GM21360 (cell line): ENCODE measurements around the gene ABCC10.
"Not testable (repeated sequence)": the region's sequence is repeated elsewhere in the genome, so short reads cannot be mapped to it uniquely, and the experiment has no call there.

Experiments used
- ATAC-seq: cut with Tn5 transposase; IDR thresholded peaks from one replicate; pipeline ENCODE4 v1.9.1; 2021; ENCODE audit warnings: mild to moderate bottlenecking, moderate library complexity; ENCODE audit not compliant: unreplicated experiment

ABCC10 gene

DNA sequence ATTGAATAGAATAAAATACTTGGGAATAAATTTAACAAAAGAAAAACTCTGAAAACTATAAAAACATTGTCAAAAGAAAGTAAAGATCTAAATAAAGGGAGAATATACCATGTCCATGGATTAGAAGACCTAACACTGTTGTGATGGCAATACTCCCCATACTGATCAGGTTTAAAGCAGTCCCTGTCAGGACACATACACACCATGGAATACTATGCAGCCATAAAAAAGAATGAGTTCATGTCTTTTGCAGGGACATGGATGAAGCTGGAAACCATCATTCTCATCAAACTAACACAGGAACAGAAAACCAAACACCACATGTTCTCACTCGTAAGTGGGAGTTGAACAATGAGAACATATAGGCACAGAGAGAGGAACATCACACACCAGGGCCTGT, 16.6 kb upstream of the ABCC10 start:
- not testable (repeated sequence) for ATAC-seq

DNA sequence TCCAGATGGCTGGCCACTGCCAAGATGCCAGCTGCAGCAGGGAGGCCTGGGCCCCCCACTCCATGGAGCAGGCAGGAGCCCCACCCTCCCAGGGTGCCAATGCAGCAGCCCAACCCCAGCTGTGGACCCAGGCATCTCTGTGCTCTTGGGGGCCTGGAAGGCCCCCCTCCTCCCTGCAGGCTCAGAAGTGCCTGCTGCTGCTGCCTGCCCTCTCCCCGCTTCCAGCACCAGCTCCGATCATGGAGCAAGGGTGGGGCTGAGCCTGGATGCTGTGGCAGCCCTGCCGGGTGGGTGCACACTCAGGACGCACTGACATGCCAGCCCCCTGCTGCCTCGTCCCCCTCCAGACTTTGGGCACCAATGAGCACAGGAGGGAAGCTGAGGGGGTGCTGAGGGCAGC, 14.8 kb upstream of the ABCC10 start:
- ATAC-seq: no peak

DNA sequence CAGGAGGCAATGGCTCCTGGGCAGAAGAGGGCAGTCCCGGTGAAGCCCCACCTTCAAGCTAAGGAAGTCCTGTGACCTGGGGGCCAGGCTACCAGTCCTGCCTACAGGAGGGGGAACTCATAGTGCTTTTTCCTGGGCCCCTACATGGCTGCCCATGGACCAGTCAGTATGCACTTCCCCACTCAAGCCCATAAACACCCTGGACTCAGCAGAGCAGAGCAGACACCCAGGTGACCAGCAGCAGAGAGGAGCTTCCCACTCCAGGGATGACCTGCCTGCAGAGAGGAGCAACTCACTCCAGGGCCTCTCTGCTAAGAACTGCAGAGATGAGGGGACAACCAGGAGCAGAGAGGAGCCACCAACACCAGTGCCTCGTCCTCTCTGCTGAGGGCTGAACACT, 14.3 kb upstream of the ABCC10 start:
- no peak for ATAC-seq

DNA sequence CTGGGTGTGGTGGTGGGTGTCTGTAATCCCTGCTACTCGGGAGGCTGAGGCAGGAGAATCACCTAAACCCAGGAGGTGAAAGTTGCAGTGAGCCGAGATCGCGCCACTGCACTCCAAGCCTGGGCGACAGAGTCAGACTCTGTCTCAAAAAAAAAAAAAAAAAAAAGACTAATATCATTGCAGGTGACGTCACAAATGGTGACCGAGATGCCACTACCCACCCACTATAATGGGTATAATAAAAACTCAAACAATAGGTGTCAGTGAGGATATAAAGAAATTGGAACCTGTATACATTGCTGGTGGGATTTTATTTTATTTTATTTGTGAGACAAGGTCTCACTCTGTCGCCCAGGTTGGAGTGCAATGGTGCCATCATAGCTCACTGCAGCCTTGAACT, 12.1 kb upstream of the ABCC10 start:
- ATAC-seq: not testable (repeated sequence)

- no peak for ATAC-seq
These were observed 10.4 kb upstream of the ABCC10 start for GRCh38 chr6:43416935-43417334.

- ATAC-seq: no peak
These were observed 7.2 kb upstream of the ABCC10 start for GRCh38 chr6:43420012-43420709.

DNA sequence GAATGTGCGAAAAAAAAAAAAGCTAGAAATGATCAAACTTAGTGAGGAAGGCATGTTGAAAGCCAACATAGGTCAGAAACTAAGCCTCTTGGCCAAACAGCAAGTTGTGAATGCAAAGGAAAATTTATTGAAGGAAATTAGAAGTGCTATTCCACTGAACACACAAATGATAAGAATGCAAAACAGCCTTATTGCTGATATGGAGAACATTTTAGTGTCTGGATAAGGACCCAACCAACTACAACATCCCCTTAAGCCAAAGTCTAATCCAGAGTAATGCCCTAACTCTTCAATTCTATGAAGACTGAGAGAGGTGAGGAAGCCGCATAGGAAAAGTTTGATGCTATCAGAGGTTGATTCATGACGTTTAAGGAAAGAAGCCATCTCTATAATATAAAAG, 5.5 kb upstream of the ABCC10 start:
- ATAC-seq: no peak

- not testable (repeated sequence) for ATAC-seq
These were observed 2.3 kb upstream of the ABCC10 start for GRCh38 chr6:43425083-43425482.

- ATAC-seq: no peak
These were observed 374 bp upstream of the ABCC10 start for GRCh38 chr6:43426928-43427405.

GRCh38 chr6:43428112-43428570, 800 bp downstream of the ABCC10 start:
- no peak for ATAC-seq

- no peak for ATAC-seq
These were observed 1.5 kb downstream of the ABCC10 start for GRCh38 chr6:43428874-43429273.

GRCh38 chr6:43432009-43432945, 4.9 kb downstream of the ABCC10 start:
- no peak for ATAC-seq

- no peak for ATAC-seq
These were observed 5.8 kb downstream of the ABCC10 start for GRCh38 chr6:43433148-43433547.

DNA sequence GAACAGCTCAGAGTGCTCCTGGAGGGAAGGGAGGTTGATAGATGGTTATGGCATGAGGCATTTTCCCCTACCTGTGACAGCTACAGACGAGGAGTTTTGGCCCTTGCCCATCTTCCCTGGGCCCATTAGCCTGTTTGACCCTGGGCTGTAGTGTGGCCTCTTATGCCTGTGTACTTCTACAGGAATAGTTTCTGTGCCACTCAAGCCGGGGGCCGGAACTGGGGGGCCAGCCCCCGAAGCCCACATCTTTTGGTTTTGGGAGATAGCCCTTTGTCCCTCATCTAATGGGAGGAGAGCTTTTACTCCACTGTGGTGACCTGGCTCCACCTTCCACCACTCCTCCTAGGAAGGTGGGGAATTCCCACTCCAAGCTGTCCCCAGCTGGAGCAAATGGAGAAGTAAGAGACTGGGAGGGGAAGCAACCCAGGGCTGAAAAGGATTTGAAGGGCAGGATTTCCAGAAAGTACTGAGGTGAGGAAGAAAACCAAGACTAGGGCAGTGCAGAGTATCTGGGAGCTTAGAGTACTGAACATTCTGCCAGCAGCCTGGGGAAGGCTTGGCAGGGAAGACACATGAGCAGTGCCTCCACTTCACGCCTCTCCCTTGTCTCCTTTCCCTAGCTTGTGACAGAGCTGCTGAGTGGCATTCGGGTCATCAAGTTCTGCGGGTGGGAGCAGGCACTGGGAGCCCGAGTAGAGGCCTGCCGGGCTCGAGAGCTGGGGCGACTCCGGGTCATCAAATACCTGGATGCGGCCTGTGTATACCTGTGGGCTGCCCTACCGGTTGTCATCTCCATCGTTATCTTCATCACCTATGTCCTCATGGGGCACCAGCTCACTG, 6.9 kb downstream of the ABCC10 start:
- no peak for ATAC-seq

- ATAC-seq: no peak
These were observed 7.6 kb downstream of the ABCC10 start for GRCh38 chr6:43434943-43435342.

DNA sequence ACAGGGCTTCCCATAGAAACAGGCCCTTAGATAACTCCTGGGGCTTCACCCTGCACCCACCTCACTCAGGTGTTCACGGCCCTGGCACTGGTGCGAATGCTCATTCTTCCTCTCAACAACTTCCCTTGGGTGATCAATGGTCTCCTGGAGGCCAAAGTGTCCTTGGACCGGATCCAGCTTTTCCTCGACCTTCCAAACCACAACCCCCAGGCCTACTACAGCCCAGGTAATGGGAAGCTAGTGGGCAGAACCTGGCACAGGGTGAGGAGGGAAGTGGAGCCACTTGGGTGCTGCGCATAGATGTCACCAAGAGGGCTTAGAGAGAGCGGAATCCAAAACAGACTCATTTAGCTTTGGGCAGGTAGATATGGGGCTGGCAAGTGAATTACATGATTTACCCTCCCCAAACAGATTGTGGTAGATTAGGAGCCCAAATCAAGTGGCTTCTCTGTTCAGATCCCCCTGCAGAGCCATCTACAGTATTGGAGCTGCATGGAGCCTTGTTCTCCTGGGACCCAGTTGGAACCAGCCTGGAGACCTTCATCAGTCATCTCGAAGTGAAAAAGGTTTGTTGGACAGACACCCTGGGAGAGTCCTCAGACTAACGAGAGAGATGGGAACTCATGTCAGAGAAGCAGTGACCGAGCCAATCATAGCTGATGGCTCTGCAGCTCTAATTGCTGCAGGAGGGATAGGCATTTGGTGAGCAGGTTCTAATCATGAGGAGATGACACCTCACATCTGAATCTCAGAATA, 8.5 kb downstream of the ABCC10 start:
- ATAC-seq: no peak

DNA sequence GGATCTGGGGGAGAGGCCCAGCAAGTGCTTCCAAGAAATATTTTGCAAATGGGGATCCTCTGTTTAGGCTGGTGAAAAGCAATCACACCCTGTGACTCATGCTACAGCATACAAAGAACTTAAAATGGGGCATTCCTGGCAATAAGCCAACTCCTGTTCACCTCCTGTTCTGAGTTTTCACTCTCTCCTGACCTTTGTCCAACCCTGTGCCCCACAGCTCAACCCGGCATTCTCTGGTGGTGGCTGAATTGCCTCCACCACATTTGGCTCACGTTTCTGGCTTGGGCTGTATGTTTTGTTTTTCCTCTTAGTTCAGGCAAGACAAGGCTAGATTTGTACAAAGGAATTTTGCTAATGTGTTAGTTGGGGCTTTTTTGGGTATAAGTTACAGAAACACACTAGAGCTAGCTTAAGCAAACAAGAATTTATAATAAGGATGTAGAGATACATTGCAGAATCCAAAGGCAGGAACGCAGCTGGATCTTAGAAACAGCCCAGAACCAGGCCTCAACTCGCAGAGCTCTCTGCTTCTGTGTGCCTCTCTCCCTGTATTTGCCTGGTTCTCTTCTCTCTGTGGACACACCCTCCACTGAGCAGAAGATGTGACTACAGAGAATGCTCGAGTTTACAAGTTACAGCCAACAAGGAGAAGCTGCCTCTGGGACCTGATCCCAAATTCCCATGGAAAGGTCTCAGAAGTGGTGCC, 9.4 kb downstream of the ABCC10 start:
- no peak for ATAC-seq

DNA sequence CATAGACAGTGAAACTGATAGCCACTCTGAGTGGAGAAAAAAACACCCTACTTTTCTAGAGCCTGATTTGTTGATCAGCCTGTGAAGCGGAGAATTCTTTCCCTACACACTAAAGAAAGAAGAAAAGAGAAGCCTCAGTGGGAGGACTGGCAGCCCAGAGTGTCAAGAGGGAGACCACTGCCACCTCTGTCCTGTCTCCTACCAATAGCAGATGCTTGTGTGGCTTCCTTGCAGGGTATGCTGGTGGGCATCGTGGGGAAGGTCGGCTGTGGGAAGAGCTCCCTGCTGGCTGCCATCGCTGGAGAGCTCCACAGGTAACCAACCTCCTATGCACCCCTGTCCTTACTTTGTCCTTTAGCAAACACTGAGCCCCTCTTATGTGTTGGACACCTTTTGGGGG, 10.4 kb downstream of the ABCC10 start:
- no peak for ATAC-seq

- no peak for ATAC-seq
These were observed 15.6 kb downstream of the ABCC10 start for GRCh38 chr6:43442935-43443334.

DNA sequence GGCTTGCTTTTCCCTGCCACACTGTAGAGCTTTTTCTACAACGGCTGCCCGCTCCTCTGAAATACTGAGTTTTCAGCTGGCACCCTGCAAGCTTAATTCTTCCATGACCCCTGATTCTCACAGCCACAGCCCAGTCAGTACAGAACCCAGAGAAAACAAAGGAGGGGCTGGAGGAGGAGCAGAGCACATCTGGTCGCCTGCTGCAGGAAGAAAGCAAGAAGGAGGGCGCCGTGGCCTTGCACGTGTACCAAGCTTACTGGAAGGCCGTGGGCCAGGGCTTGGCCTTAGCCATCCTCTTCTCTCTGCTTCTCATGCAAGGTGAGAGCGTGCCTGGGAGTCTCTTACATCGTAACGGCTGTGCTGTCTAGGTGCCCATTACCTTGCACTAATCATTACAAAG, 16.7 kb downstream of the ABCC10 start:
- no peak for ATAC-seq
